Epithelial cell of esophagus (primary cell): ENCODE data around the gene C10orf105.

Experiments used
- DNase-seq: peaks from one replicate; pipeline ENCODE4 v3.0.0; 2010; ENCODE audit warnings: low read depth
- H3K4me3 ChIP-seq: 2 replicates; pipeline ENCODE4 v1.5.1; 2011; ENCODE audit warnings: mild to moderate bottlenecking, low read length, control low read depth
- CTCF ChIP-seq: IDR thresholded peaks from 2 replicates; pipeline ENCODE4 v1.5.1; 2011; ENCODE audit warnings: low read depth, mild to moderate bottlenecking, low read length, control low read depth, inconsistent platforms; ENCODE audit not compliant: insufficient read depth; ENCODE audit errors: missing control alignments

C10orf105 gene

GRCh38 chr10:71755179-71755879, 35.8 kb upstream of the C10orf105 start:
- no peak for DNase-seq
- no peak for TF ChIP-seq CTCF
- no peak overlapping the region for H3K4me3 ChIP-seq

- H3K4me3 ChIP-seq, result no peak overlapping the region
- TF ChIP-seq CTCF, result no peak
- no peak for DNase-seq
These were observed 35.0 kb upstream of the C10orf105 start for GRCh38 chr10:71754562-71754961.

GRCh38 chr10:71753960-71754505, 34.5 kb upstream of the C10orf105 start:
- TF ChIP-seq CTCF, result no peak
- no peak for DNase-seq
- H3K4me3 ChIP-seq, result no peak overlapping the region

- no peak for DNase-seq
- H3K4me3 ChIP-seq, result no peak overlapping the region
- TF ChIP-seq CTCF, result no peak
These were observed 33.7 kb upstream of the C10orf105 start for GRCh38 chr10:71753091-71753959.

GRCh38 chr10:71752391-71753090, 33.0 kb upstream of the C10orf105 start:
- no peak for TF ChIP-seq CTCF
- no peak for DNase-seq
- no peak overlapping the region for H3K4me3 ChIP-seq

GRCh38 chr10:71751515-71752224, 32.1 kb upstream of the C10orf105 start:
- DNase-seq, result no peak
- TF ChIP-seq CTCF, result no peak
- H3K4me3 ChIP-seq, result no peak overlapping the region
